GM11168 (cell line): ENCODE measurements around the gene MIGA1.

Experiments
- in situ Hi-C: fragments of 300-500 bp; cut with MboI; formaldehyde crosslinking; loops from one replicate; pipeline ENCODE4 v1.12.0; 2022; ENCODE audit warnings: low sequenced_read_pairs; ENCODE audit not compliant: unreplicated experiment

Gene MIGA1

GRCh38 chr1:77834771-77835334 is 55.4 kb downstream of the MIGA1 start:
- in situ Hi-C loops = loop anchor here (25.0 kb wide), 1 partner anchor 277 kb away; no protein-coding TSS in a partner anchor

- in situ Hi-C loops = loop anchor here (25.0 kb wide), 1 partner anchor 271 kb away; no protein-coding TSS in a partner anchor
Measured at GRCh38 chr1:77841574-77841973, 62.1 kb downstream of the MIGA1 start.

GRCh38 chr1:77845951-77846350 is 66.5 kb downstream of the MIGA1 start:
- in situ Hi-C loops = loop anchor here (25.0 kb wide), 1 partner anchor 266 kb away; no protein-coding TSS in a partner anchor

- in situ Hi-C loops = loop anchor here (25.0 kb wide), 1 partner anchor 265 kb away; no protein-coding TSS in a partner anchor
Measured at GRCh38 chr1:77846966-77847365, 67.5 kb downstream of the MIGA1 start.

- in situ Hi-C loops = loop anchor here (25.0 kb wide), 1 partner anchor 265 kb away; no protein-coding TSS in a partner anchor
Measured at GRCh38 chr1:77847621-77848080, 68.2 kb downstream of the MIGA1 start.

- in situ Hi-C loops = no loop called here
Measured at GRCh38 chr1:77850082-77850481, 70.6 kb downstream of the MIGA1 start.

GRCh38 chr1:77857552-77857951 is 78.1 kb downstream of the MIGA1 start:
- in situ Hi-C loops = no loop called here

- in situ Hi-C loops = no loop called here
Measured at GRCh38 chr1:77858725-77859124, 79.3 kb downstream of the MIGA1 start.

- in situ Hi-C loops = no loop called here
Measured at GRCh38 chr1:77859248-77859647, 79.8 kb downstream of the MIGA1 start.

GRCh38 chr1:77866296-77866695 is 86.8 kb downstream of the MIGA1 start:
- in situ Hi-C loops = no loop called here

- in situ Hi-C loops = no loop called here
Measured at GRCh38 chr1:77872645-77873044, 93.2 kb downstream of the MIGA1 start.

GRCh38 chr1:77873461-77873860 is 94.0 kb downstream of the MIGA1 start:
- in situ Hi-C loops = no loop called here

GRCh38 chr1:77874804-77875445 is 95.5 kb downstream of the MIGA1 start:
- in situ Hi-C loops = no loop called here

- in situ Hi-C loops = no loop called here
Measured at GRCh38 chr1:77876884-77877283, 97.4 kb downstream of the MIGA1 start.

GRCh38 chr1:77881061-77881460 is 101.6 kb downstream of the MIGA1 start:
- in situ Hi-C loops = no loop called here

GRCh38 chr1:77882411-77882810 is 103.0 kb downstream of the MIGA1 start:
- in situ Hi-C loops = no loop called here

GRCh38 chr1:77888081-77888780 is 108.8 kb downstream of the MIGA1 start, which contains the start of gene NEXN:
Gene NEXN, plus strand, starts transcription at chr1:77888624. Its CDS starts 27,483 bp downstream, at chr1:77916107.
- in situ Hi-C loops = no loop called here

- in situ Hi-C loops = no loop called here
Measured at GRCh38 chr1:77888781-77889642, 109.6 kb downstream of the MIGA1 start.

GRCh38 chr1:77889671-77890070 is 110.2 kb downstream of the MIGA1 start:
- in situ Hi-C loops = no loop called here

GRCh38 chr1:77891200-77891599 is 111.8 kb downstream of the MIGA1 start:
- in situ Hi-C loops = no loop called here
